ENCODE measurements around the gene CDT1.
"Not testable (repeated sequence)": the region's sequence is repeated elsewhere in the genome, so short reads cannot be mapped to it uniquely, and the experiment has no call there.

Gene CDT1

DNA sequence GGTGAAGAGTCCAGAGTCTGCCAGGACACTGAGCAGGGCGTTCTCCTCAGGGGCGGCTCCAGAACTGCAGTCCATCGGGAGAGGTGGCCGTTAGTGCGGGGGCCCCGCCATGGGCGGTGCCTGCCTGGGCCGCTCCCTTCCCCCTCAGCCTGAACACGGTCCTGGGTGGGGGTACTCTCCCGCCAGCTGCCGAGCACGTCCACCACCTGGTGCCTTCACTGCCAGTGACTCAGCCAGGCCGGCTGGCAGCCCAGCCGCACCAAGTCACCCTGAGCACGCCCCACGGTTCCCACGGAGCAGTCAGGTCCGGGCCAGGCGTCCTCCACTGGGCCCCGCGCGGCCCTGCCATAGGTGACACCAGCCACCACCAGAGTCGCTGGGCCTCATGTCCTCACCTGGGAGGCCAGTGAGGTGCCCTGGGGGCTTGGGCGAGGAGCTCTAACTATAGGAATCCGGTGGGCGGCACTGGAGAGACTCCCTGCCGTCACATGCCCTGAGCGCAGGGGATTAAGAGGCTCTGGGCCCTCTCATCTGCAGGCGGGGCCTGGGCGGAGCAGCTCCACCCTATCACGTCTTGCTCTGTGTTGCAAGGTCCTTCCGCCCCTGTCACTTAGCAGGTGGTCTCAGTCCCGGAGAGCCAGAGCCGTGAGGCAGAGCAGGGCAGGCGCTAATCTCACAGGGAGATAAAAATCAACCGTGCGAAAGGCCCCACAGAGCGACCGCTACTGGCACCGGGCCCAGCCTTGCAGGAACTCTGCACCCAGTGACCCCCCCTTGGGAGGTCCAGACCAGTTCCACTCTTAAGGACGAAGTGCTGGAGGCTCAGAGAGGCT lies 32.9 kb upstream of the CDT1 start:
- Histone ChIP-seq H3K4me3 (ENCODE audit: low read length) (peak overlapping the region; percentile 56), H3K27me3 (ENCODE audit: control insufficient read depth, insufficient read depth, low read length) (no peaks in the 10 kb centered on the region), H3K9ac (ENCODE audit: low read depth, low read length) (peak overlapping the region; percentile 56), H3K4me2 (ENCODE audit: low read length) (peak overlapping the region; percentile 82), H3K36me3 (ENCODE audit: insufficient read depth, low read length) (peaks cover 11% of the 10 kb centered on the region), H3K4me1 (ENCODE audit: control insufficient read depth, insufficient read depth, low read length) (peaks cover 93% of the 10 kb centered on the region), H3K9me3 (replicated peaks; ENCODE audit: low read length) (no peaks in the 10 kb centered on the region)

DNA sequence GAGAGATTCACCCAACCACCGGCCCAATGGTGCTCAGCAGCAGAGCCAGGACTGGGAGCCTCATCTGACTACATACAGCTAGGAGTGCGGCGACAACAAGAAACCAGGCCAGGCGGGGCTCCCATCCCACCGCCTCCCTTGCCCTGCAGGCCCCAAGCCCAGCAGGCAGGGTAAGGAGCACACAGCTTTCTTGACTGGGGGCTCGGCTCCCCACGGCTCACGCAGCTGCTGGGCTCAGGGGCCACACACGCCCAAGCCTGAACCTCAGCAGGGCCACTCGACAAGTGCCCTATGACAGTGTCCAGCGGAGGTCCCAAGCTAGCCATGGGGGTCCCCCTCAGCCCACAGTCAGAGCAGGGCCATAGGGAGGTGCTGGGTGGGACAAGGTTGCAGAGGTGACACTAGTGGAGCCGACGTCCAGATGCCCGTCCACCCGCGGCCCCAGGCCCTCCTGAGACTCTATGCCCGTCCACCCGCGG lies 32.3 kb upstream of the CDT1 start:
- Histone ChIP-seq H3K36me3 (ENCODE audit: insufficient read depth, low read length) (peaks cover 6% of the 10 kb centered on the region), H3K9ac (ENCODE audit: low read depth, low read length) (no peak overlapping the region), H3K27me3 (ENCODE audit: control insufficient read depth, insufficient read depth, low read length) (no peaks in the 10 kb centered on the region), H3K4me2 (ENCODE audit: low read length) (peak overlapping the region; percentile 82), H3K9me3 (replicated peaks; ENCODE audit: low read length) (no peaks in the 10 kb centered on the region), H3K4me3 (ENCODE audit: low read length) (peak overlapping the region; percentile 56), H3K4me1 (ENCODE audit: control insufficient read depth, insufficient read depth, low read length) (peaks cover 87% of the 10 kb centered on the region)

- Histone ChIP-seq H3K4me1 (ENCODE audit: control insufficient read depth, insufficient read depth, low read length) (peaks cover 87% of the 10 kb centered on the region), H3K4me2 (ENCODE audit: low read length) (peak overlapping the region; percentile 83)
- not testable (repeated sequence) for H3K36me3 ChIP-seq (ENCODE audit: insufficient read depth, low read length); H3K4me3 ChIP-seq (ENCODE audit: low read length); H3K9ac ChIP-seq (ENCODE audit: low read depth, low read length); H3K9me3 ChIP-seq (replicated peaks; ENCODE audit: low read length); H3K27me3 ChIP-seq (ENCODE audit: control insufficient read depth, insufficient read depth, low read length)
Measured at GRCh38 chr16:88771781-88772180, 31.8 kb upstream of the CDT1 start.

GRCh38 chr16:88772871-88773811 lies 30.4 kb upstream of the CDT1 start:
- peaks cover 9% of the 10 kb centered on the region for H3K36me3 ChIP-seq (ENCODE audit: insufficient read depth, low read length)
- H3K4me1 ChIP-seq (ENCODE audit: control insufficient read depth, insufficient read depth, low read length), result peaks cover 77% of the 10 kb centered on the region
- H3K4me3 ChIP-seq (ENCODE audit: low read length), result peak overlapping the region; percentile 59
- H3K27me3 ChIP-seq (ENCODE audit: control insufficient read depth, insufficient read depth, low read length), result no peaks in the 10 kb centered on the region
- no peaks in the 10 kb centered on the region for H3K9me3 ChIP-seq (replicated peaks; ENCODE audit: low read length)
- peak overlapping the region; percentile 83 for H3K4me2 ChIP-seq (ENCODE audit: low read length)
- H3K9ac ChIP-seq (ENCODE audit: low read depth, low read length), result peak overlapping the region; percentile 51

DNA sequence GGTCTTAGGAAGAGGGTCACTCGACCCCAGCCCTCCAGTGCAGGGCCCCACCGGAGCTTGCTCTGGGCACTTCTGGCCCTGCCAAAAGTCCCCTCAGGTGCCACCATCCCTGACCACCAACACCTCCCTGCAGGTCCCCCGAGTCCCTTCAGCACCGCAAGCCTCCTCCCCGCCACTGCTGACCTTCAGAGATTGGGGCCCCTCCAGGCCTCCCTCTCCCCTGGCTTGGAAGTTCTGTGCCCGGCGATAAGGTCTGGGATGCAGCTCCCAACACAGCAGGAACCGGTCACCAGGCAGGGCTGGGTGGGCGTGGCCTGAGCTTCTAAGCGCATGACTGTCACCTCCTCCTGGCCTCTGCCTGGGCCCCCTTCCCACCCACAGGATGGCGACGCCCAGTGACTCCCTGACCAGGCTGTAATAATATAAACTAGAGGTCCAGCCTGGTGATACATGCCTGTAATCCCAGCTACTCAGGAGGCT lies 29.7 kb upstream of the CDT1 start:
- H3K4me3 ChIP-seq (ENCODE audit: low read length), result peak overlapping the region; percentile 59
- H3K27me3 ChIP-seq (ENCODE audit: control insufficient read depth, insufficient read depth, low read length), result no peaks in the 10 kb centered on the region
- H3K9me3 ChIP-seq (replicated peaks; ENCODE audit: low read length), result no peaks in the 10 kb centered on the region
- peak overlapping the region; percentile 83 for H3K4me2 ChIP-seq (ENCODE audit: low read length)
- peak overlapping the region; percentile 51 for H3K9ac ChIP-seq (ENCODE audit: low read depth, low read length)
- H3K4me1 ChIP-seq (ENCODE audit: control insufficient read depth, insufficient read depth, low read length), result peaks cover 75% of the 10 kb centered on the region
- peaks cover 9% of the 10 kb centered on the region for H3K36me3 ChIP-seq (ENCODE audit: insufficient read depth, low read length)

GRCh38 chr16:88774544-88775393 lies 28.8 kb upstream of the CDT1 start:
- Histone ChIP-seq H3K9ac (ENCODE audit: low read depth, low read length) (peak overlapping the region; percentile 2), H3K9me3 (replicated peaks; ENCODE audit: low read length) (no peaks in the 10 kb centered on the region), H3K4me3 (ENCODE audit: low read length) (no peak overlapping the region), H3K36me3 (ENCODE audit: insufficient read depth, low read length) (peaks cover 9% of the 10 kb centered on the region), H3K27me3 (ENCODE audit: control insufficient read depth, insufficient read depth, low read length) (no peaks in the 10 kb centered on the region), H3K4me2 (ENCODE audit: low read length) (peak overlapping the region; percentile 83), H3K4me1 (ENCODE audit: control insufficient read depth, insufficient read depth, low read length) (peaks cover 75% of the 10 kb centered on the region)

DNA sequence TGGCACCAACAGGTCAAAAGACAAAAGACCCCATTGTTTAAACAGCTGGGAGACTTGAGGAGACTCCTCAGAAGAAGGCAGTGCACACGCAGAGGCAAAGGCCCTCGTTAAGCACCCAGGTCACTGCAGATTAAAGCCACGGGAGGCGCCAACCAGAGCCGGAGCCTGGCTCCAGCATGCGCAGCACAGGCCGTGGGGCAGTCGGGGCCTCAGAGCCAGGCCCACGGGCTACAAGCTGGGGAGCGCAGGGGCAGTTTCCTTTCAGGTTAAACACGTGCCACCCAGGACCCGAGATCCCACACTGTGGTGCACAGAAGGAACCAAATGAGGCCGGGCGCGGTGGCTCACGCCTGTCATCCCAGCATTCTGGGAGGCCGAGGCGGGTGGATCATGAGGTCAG lies 27.8 kb upstream of the CDT1 start:
- H3K9me3 ChIP-seq (replicated peaks; ENCODE audit: low read length), result no peaks in the 10 kb centered on the region
- no peak overlapping the region for H3K4me3 ChIP-seq (ENCODE audit: low read length)
- no peak overlapping the region for H3K9ac ChIP-seq (ENCODE audit: low read depth, low read length)
- H3K4me1 ChIP-seq (ENCODE audit: control insufficient read depth, insufficient read depth, low read length), result peaks cover 75% of the 10 kb centered on the region
- no peaks in the 10 kb centered on the region for H3K27me3 ChIP-seq (ENCODE audit: control insufficient read depth, insufficient read depth, low read length)
- H3K36me3 ChIP-seq (ENCODE audit: insufficient read depth, low read length), result peaks cover 9% of the 10 kb centered on the region
- H3K4me2 ChIP-seq (ENCODE audit: low read length), result no peak overlapping the region

DNA sequence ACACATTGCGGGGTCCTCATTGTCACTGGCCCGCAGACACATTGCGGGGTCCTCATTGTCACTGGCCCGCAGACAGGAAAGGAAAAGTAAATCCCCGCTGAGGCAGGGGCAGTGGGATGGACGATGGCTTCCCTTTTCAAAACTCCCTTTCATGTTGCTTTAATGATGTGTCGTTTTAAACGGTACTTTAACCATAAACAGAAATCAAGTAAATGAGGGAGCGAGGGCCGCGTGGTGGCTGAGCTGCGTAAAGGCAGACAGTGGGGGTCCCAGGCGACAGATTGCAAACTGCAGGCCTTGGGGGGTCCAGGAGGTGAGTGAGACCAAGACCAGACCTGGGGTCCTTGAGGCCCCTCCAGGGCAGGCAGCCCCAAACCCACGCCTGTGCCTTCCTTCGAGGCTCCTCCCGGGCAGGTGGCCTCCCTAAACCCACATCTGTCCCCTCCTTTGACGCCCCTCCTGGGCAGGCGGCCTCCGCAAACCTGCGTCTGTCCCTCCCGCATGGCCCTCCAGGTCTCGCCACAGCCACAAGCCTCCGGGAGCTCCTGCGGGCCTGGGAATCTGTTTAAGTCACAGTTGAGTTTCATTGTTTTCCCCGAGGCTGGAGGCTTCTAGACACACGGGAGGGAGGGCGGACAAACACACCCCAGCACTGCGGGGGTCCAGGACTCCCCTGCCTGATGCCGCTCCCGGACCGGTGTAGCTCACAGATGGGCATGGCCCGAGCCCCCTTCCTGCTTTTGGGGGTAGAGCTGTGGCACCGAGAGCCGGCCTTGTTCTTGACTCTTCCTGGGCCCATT lies 25.9 kb upstream of the CDT1 start:
- Histone ChIP-seq H3K36me3 (ENCODE audit: insufficient read depth, low read length) (peaks cover 9% of the 10 kb centered on the region), H3K4me3 (ENCODE audit: low read length) (no peak overlapping the region)

DNA sequence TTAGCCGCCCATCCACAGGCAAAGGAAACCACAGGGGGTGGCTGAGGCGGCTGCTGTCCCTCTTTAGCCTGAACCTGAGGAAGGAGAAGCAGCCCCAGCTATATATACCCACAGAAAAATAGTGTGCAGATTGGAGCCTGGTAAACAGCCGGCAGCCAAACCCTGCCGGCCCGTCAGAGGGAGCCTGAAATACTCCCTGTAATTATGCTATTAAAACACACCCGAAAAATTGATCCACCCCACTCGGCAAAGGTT lies 25.4 kb upstream of the CDT1 start:
- Histone ChIP-seq H3K4me1 (ENCODE audit: control insufficient read depth, insufficient read depth, low read length) (peaks cover 77% of the 10 kb centered on the region), H3K9ac (ENCODE audit: low read depth, low read length) (peak overlapping the region; percentile 23), H3K4me3 (ENCODE audit: low read length) (no peak overlapping the region), H3K4me2 (ENCODE audit: low read length) (peak overlapping the region; percentile 4), H3K9me3 (replicated peaks; ENCODE audit: low read length) (no peaks in the 10 kb centered on the region), H3K27me3 (ENCODE audit: control insufficient read depth, insufficient read depth, low read length) (no peaks in the 10 kb centered on the region), H3K36me3 (ENCODE audit: insufficient read depth, low read length) (peaks cover 9% of the 10 kb centered on the region)

More for the DNA sequence above, 25.9 kb upstream of the CDT1 start:
- H3K9ac ChIP-seq (ENCODE audit: low read depth, low read length), result no peak overlapping the region
- no peak overlapping the region for H3K4me2 ChIP-seq (ENCODE audit: low read length)
- peaks cover 77% of the 10 kb centered on the region for H3K4me1 ChIP-seq (ENCODE audit: control insufficient read depth, insufficient read depth, low read length)
- H3K9me3 ChIP-seq (replicated peaks; ENCODE audit: low read length), result no peaks in the 10 kb centered on the region
- no peaks in the 10 kb centered on the region for H3K27me3 ChIP-seq (ENCODE audit: control insufficient read depth, insufficient read depth, low read length)

DNA sequence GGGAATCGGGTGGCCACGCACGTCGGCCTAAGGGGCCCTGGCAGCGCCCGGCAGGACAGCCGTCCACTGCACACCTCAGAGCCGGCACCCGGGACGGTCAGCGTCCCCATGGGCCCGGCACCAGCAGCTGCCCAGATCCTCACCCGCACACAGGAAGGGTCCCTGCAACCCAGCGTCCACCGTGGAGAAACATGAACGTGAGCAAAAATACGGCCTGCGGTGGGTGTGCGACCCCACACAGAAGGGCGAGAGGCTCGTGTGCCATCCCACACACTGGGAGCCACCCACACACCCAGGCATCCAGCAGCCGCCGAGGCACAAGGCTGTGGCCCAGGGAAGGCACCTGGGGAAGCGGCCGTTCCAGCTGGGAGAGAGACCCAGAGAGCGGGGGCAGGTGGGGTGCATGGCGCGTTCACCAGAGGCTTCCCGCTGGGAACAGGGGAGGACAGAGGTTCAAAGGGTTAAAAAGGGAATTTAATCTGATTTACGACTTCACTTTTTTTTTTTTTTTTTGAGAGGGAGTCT lies 25.0 kb upstream of the CDT1 start:
- Histone ChIP-seq H3K36me3 (ENCODE audit: insufficient read depth, low read length) (peaks cover 9% of the 10 kb centered on the region), H3K4me3 (ENCODE audit: low read length) (no peak overlapping the region)

More for the DNA sequence above, 25.0 kb upstream of the CDT1 start:
- peak overlapping the region; percentile 4 for H3K4me2 ChIP-seq (ENCODE audit: low read length)
- no peaks in the 10 kb centered on the region for H3K27me3 ChIP-seq (ENCODE audit: control insufficient read depth, insufficient read depth, low read length)
- peaks cover 75% of the 10 kb centered on the region for H3K4me1 ChIP-seq (ENCODE audit: control insufficient read depth, insufficient read depth, low read length)
- no peaks in the 10 kb centered on the region for H3K9me3 ChIP-seq (replicated peaks; ENCODE audit: low read length)
- peak overlapping the region; percentile 23 for H3K9ac ChIP-seq (ENCODE audit: low read depth, low read length)

All from skeletal muscle satellite cell (primary cell).